Fibroblast of pulmonary artery (primary cell): Measurements from ENCODE around the gene XG.
"Not testable (repeated sequence)": the region's sequence is repeated elsewhere in the genome, so short reads cannot be mapped to it uniquely, and the experiment has no call there.

Experiments used
- DNase-seq: peaks from one replicate; pipeline ENCODE4 v3.0.0-alpha.2; 2010; ENCODE audit warnings: low read depth
- H3K4me3 ChIP-seq: replicated peaks from 2 replicates; pipeline ENCODE4 v1.5.1; 2011; ENCODE audit warnings: low read depth, mild to moderate bottlenecking, control low read depth, low read length, moderate library complexity
- CTCF ChIP-seq: IDR thresholded peaks from 2 replicates; pipeline ENCODE4 v1.5.1; 2011; ENCODE audit warnings: mild to moderate bottlenecking, control low read depth, low read length, inconsistent platforms; ENCODE audit errors: missing control alignments

The XG gene

GRCh38 chrX:2751291-2751690 is 549 bp upstream of the XG start:
- TF ChIP-seq CTCF: no peak
- DNase-seq: no peak
- no peak overlapping the region for H3K4me3 ChIP-seq

GRCh38 chrX:2752441-2752840 is 601 bp downstream of the XG start:
- H3K4me3 ChIP-seq, DNase-seq: not testable (repeated sequence)

GRCh38 chrX:2755163-2755715 is 3.4 kb downstream of the XG start:
- DNase-seq, H3K4me3 ChIP-seq: not testable (repeated sequence)

GRCh38 chrX:2756548-2756947 is 4.7 kb downstream of the XG start:
- no peak overlapping the region for H3K4me3 ChIP-seq
- no peak for DNase-seq
- no peak for TF ChIP-seq CTCF

- no peak for TF ChIP-seq CTCF
- no peak for DNase-seq
These were observed 9.4 kb downstream of the XG start for GRCh38 chrX:2761246-2761645.

GRCh38 chrX:2762671-2763070 is 10.8 kb downstream of the XG start:
- DNase-seq: peak; percentile 65
- H3K4me3 ChIP-seq: not testable (repeated sequence)

More at GRCh38 chrX:2761246-2761645, 9.4 kb downstream of the XG start:
- no peak overlapping the region for H3K4me3 ChIP-seq

GRCh38 chrX:2764766-2765548 is 13.1 kb downstream of the XG start:
- not testable (repeated sequence) for DNase-seq, H3K4me3 ChIP-seq

- H3K4me3 ChIP-seq: no peak overlapping the region
- DNase-seq: no peak
- TF ChIP-seq CTCF: no peak
These were observed 13.7 kb downstream of the XG start for GRCh38 chrX:2765549-2765830.

GRCh38 chrX:2766906-2767305 is 15.1 kb downstream of the XG start:
- no peak overlapping the region for H3K4me3 ChIP-seq
- TF ChIP-seq CTCF: no peak
- DNase-seq: no peak
